HFFc6 (cell line): ENCODE measurements around the gene RNF213. TPM values are rescaled to one million over a fixed set of nuclear protein-coding genes. Genes with fewer than 3 reads are reported as not detected.

Source experiments
- DNase-seq: peaks from one replicate; pipeline ENCODE4 v3.0.0-alpha.2; 2018
- H3K27ac Mint-ChIP-seq: 2 replicates; pipeline ENCODE4 v1.8.0; 2020; ENCODE audit warnings: mild to moderate bottlenecking, mixed read lengths
- H3K27me3 Mint-ChIP-seq: 2 replicates; pipeline ENCODE4 v1.8.0; 2021; ENCODE audit warnings: mild to moderate bottlenecking, moderate library complexity, mixed read lengths; ENCODE audit not compliant: insufficient read depth
- H3K36me3 Mint-ChIP-seq: 2 replicates; pipeline ENCODE4 v1.8.0; 2021; ENCODE audit warnings: low read depth, mixed read lengths
- H3K4me1 Mint-ChIP-seq: 2 replicates; pipeline ENCODE4 v1.8.0; 2020; ENCODE audit warnings: low read depth, mixed read lengths
- H3K4me3 Mint-ChIP-seq: 2 replicates; pipeline ENCODE4 v1.8.0; 2020; ENCODE audit warnings: mild to moderate bottlenecking, moderate library complexity, mixed read lengths
- H3K9me3 Mint-ChIP-seq: 2 replicates; pipeline ENCODE4 v1.8.0; 2020; ENCODE audit warnings: mild to moderate bottlenecking, mixed read lengths
- CTCF ChIP-seq: fragments of 200-600 bp; sonication (generic); IDR thresholded peaks from 2 replicates; pipeline ENCODE4 v1.5.0; 2021; ENCODE audit warnings: antibody characterized with exemption, mild to moderate bottlenecking
- total RNA-seq, 6 experiments: library from RNA; stranded (reverse); fragmentation: NEBNext Ultra II Directional; extraction: Animal tissue kit (Norgen Biotek cat#: 25700); gene quantifications; 2 replicates in 1 of 6; 3 replicates in 5 of 6; pipeline ENCODE4 v1.2.3, GENCODE V29; 2021

RNF213 gene
- total RNA-seq, 6 experiments from 2014 or later, result 42.0 to 51.6 (median 48.3) TPM

- Mint-ChIP-seq H3K9me3 (no peaks in the 10 kb centered on the region), H3K27ac (no peak overlapping the region), H3K27me3 (peaks cover 2% of the 10 kb centered on the region; the same call in 1 of the 2 replicates), H3K4me1 (no peaks in the 10 kb centered on the region), H3K36me3 (peaks cover 23% of the 10 kb centered on the region), H3K4me3 (no peak overlapping the region)
- TF ChIP-seq CTCF, result no peak
- DNase-seq, result no peak
Observed at GRCh38 chr17:80291260-80291659, 30.6 kb downstream of the RNF213 start.

GRCh38 chr17:80291691-80292487 is 31.2 kb downstream of the RNF213 start:
- Mint-ChIP-seq H3K4me3 (no peak overlapping the region), H3K4me1 (no peaks in the 10 kb centered on the region), H3K27me3 (peaks cover 2% of the 10 kb centered on the region; the same call in 1 of the 2 replicates), H3K36me3 (peaks cover 23% of the 10 kb centered on the region), H3K9me3 (no peaks in the 10 kb centered on the region), H3K27ac (no peak overlapping the region)
- TF ChIP-seq CTCF, result no peak
- no peak for DNase-seq

- Mint-ChIP-seq H3K9me3 (no peaks in the 10 kb centered on the region), H3K36me3 (peaks cover 18% of the 10 kb centered on the region), H3K27ac (0 out of 2 replicates have a peak overlapping the region, but pooled peaks have one; percentile 45), H3K27me3 (peaks cover 2% of the 10 kb centered on the region; the same call in 1 of the 2 replicates), H3K4me3 (no peak overlapping the region), H3K4me1 (no peaks in the 10 kb centered on the region)
- DNase-seq, result no peak
- TF ChIP-seq CTCF, result peak; percentile 28; the same call in 1 of the 2 replicates
Observed at GRCh38 chr17:80292521-80292971, 31.9 kb downstream of the RNF213 start.

- Mint-ChIP-seq H3K9me3 (no peaks in the 10 kb centered on the region), H3K4me3 (no peak overlapping the region), H3K27ac (no peak overlapping the region), H3K27me3 (peaks cover 2% of the 10 kb centered on the region; the same call in 1 of the 2 replicates), H3K36me3 (peaks cover 24% of the 10 kb centered on the region), H3K4me1 (no peaks in the 10 kb centered on the region)
- DNase-seq, result no peak
- TF ChIP-seq CTCF, result no peak
Observed at GRCh38 chr17:80294210-80294609, 33.6 kb downstream of the RNF213 start.

- no peaks in the 10 kb centered on the region for H3K4me1 Mint-ChIP-seq
- DNase-seq, result no peak
- H3K27me3 Mint-ChIP-seq, result peaks cover 2% of the 10 kb centered on the region; the same call in 1 of the 2 replicates
- H3K4me3 Mint-ChIP-seq, result no peak overlapping the region
- H3K36me3 Mint-ChIP-seq, result peaks cover 28% of the 10 kb centered on the region
- TF ChIP-seq CTCF, result no peak
- peaks cover 3% of the 10 kb centered on the region; the same call in 1 of the 2 replicates for H3K9me3 Mint-ChIP-seq
- no peak overlapping the region for H3K27ac Mint-ChIP-seq
Observed at GRCh38 chr17:80294653-80295052, 34.0 kb downstream of the RNF213 start.
